Anterior cingulate cortex (tissue), 58 donors: ENCODE data around the gene PTCD1.

Experiments used
- DNase-seq, 58 donors: peaks; one replicate each; lab custom pipeline; 2025; lab: John Stamatoyannopoulos, UW

PTCD1 gene

DNA sequence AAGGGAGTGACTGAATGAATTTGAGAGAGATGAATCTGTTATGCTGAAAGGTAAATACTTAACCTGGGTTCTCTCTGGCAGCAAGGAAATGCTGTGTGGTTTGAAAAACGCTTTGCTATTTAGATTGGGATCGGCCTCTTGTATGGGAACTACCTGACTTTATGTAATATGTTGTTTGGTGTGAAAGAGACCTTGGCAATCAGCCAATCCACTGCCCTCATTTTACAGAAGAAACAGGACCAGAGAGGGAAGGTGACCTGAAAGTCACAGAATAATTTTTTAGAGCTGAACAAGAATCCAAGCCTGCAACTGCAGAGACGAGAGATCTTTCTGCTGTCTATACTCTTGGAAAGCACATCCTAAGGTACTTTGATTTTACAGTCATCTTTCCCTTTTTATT, 28.8 kb downstream of the PTCD1 start:
- no peak for DNase-seq

DNA sequence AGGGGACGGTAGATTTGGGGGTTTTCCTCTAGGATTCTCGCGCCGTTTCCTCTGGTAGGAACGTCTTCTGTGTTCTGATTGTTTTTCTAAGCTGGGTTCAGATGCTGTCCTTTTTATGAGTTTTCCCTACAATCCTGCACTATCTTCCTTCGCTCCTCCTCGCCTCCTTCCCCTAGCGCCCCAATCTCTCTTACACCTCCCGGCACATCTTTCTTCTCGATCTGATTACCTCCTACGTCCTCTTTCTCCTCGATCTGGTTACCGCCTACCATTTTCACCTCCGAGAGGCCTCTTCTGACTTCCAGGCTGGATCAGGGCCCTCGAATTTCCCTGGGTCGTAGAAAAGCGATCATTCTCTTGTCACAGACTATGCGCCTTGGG, 29.4 kb downstream of the PTCD1 start:
- DNase-seq = peak in 2 of 58 donors; percentile 31 to 48

DNA sequence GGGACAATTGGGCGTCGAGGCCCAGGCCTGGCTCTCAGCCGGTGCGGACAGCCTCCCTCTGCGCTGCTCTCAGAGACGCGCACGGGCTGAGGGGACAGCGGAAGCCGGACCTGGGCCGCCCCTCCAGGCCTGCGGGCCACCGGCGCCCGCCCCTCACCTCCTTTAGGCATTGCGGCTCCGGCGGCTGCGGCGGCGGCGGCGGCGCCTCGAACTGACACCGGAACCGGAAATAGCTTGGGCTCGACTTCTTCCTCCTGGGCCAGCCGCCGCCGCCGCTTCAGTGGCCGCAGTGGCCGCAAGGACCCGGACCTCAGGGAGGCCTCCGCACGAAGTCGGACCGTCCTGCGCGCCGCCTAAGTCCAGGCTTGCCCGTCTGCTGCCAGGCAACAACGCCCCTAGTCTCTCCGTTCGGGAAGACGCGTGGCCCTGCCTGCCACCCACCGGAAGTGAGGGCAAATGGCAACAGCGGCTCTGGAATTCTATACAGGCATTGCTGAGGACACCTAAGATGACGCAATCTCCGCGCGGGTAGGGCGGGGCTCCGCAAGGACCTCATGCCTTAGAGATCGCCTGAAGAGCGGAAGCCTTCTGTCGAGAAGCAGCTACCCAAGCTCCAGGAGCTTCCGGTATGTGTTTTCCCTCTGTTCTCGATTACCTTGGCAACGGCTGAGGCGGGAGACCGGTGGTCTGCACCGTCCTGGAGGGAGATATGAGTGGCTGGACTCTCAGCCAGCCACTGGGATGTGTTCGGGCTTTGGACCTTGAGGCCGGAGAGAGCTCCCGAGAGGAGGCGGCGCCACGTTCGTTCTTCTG, 30.0 kb downstream of the PTCD1 start, which contains the start of the genes BUD31 and PDAP1:
BUD31 (plus strand) TSS at position 591 of the 813 bp plus-strand sequence. CDS start 2,124 bp downstream, outside the sequence.
PDAP1 (minus strand) TSS at position 219 of the 813 bp plus-strand sequence; CDS start at position 170, 49 bp downstream.
- DNase-seq = peak; percentile 68 to 100 (median 95)

GRCh38 chr7:99407872-99408378, 30.7 kb downstream of the PTCD1 start:
- peak in 33 of 58 donors; percentile 8 to 66 (median 41) for DNase-seq

DNA sequence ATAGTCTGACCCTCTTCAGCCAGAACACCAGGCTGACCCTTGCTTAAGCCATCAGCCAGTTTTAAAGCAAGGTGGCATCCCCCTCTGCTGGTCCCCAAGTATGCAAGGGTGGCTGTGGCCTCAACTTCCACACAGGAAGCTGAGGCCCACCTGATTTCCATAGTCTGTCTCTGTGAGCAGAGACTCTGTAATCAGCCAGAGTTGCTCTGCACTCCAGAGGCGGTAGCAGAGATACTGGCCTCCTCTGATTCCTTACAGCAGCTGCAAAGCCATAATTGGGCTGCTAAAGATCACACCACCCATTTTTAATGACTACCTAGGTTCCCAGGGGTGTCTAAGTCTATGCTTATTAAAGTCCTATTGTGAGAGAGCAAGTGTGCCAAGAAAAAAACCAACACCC, 32.0 kb downstream of the PTCD1 start:
- no peak for DNase-seq

DNA sequence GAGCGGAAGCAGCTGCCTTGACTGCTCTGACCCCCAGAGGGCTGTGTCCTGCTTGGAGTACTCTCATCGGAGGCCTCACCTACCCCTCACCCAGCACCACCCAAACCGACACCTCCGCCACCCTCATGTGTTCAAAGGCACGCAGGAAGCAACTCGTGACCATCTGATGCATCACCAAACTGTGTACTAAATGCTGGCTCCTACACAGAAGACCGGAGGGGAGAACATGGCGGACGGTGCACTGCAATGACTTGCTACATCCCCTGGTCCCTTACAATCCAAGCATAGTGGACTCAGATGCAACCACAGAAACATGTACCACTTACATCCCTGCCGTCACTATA, 33.6 kb downstream of the PTCD1 start:
- no peak for DNase-seq

- DNase-seq = no peak
Observed at GRCh38 chr7:99404235-99404976, 34.2 kb downstream of the PTCD1 start.

DNA sequence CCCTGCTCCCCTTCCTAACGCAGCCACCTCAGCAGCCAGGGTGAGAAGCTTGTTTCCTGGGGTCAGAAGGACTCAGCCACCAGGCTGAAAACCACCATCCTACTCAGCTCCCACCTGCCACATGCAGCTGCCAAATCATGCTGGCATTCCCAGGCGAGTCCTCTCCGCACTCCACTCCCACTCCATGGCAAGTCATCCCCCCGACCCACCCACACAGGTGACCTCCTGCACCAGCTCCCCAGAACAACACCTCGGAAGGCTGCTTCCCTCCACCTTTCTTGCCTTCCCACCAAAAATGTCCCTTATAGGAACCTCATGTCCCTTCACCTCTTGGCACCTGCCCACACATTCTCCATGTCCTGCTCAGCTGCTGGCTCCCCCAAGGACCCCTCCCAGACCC, 34.8 kb downstream of the PTCD1 start:
- DNase-seq = no peak

DNA sequence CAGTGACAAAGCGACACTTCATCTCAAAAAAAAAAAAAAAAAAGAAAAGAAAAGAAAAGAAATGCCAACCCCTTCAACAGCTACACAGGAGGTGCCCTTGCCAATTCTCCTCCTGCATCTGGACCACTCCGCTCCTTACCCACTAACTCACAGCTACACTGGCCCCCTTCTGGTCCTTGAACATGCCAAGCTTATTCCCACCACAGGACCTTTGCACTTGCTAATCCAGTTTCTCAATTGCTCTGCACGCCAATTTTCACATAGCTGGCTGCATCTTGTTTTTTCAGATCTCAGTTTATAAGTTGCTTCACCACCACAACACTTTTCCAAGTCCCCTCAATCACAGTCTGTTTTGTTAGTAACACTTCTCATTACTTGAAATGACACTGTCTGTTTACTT, 35.7 kb downstream of the PTCD1 start:
- DNase-seq = no peak

GRCh38 chr7:99399597-99399996, 39.0 kb downstream of the PTCD1 start:
- DNase-seq = no peak

DNA sequence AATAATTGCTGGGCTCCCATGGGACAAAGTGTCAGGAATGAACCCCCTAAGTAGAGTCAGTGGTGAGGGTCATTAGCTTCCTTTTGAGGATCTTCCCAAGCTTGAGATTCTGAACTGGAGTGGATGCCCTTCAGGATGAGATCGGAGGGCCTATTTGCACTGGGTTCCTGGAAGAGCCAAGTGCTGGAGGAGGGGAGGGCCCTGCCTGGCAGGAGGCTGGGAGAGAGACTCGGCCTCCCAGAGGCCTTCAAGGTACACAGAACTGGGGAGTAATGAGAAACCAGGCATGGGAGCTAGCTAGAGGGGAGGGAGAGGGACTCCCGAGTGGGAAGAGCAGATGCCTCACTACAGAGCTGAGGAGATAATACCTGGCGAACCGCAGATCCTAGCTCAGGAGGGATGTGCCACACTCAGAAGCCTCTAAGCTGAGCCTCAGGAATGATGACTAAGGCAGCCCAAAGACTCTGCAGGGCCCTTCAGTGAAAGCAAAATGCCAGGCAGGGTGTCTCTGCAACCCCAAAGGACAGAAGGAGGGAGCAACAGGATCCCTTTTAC, 39.6 kb downstream of the PTCD1 start:
- DNase-seq = no peak

DNA sequence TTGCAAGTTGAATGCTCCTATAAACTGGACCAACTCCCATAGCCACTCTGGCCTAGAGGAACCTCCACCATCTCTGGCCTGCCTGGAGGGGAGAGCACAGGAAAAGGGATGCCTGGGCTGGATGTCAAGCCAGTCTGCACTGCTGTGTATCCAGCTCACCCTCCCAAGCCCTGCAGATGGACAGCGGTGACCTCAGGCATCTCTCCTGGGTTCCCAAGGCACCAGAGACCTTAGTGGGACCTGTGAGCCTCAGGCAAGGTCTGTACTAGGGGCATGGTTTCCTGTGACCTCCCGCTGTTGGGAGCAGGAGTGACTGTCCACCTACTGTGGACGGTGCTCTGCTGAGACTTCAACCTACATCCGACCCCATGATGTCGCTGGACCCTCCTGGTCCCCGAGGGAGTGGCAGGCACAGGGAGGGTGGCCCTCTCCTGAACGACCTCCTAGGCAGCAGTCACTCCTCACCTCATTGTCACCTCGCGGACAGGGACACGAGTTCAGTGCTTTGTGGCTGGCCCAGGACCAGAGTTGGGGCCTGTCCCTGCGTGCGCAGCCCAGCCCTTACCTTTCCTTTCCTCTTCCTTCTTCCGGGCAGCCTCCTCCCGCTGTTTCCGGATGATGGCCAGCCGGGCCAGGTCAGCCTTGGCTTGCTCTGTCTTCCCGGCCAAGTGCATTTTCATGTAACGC, 41.2 kb downstream of the PTCD1 start:
- no peak for DNase-seq

GRCh38 chr7:99396418-99397296, 41.9 kb downstream of the PTCD1 start:
- no peak for DNase-seq

GRCh38 chr7:99395616-99396327, 42.8 kb downstream of the PTCD1 start:
- DNase-seq = no peak

DNA sequence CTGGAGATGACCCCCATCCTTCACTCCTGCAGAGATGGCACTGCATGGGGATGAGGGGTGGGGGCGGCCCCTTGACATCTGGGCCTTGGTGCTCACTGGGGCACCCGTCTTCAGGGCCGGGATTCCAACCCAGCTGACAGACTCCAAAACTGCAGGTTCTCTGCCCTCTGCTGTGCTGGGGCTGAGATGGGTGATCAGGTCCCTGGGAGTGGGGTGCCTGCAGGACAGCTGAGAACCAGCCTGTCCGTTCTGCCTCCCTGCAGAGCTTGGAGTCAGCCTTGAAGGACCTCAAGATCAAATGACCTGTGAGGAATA, 44.5 kb downstream of the PTCD1 start:
- no peak for DNase-seq

- peak in 28 of 58 donors; percentile 14 to 81 (median 52) for DNase-seq
Observed at GRCh38 chr7:99393355-99394187, 45.0 kb downstream of the PTCD1 start.

DNA sequence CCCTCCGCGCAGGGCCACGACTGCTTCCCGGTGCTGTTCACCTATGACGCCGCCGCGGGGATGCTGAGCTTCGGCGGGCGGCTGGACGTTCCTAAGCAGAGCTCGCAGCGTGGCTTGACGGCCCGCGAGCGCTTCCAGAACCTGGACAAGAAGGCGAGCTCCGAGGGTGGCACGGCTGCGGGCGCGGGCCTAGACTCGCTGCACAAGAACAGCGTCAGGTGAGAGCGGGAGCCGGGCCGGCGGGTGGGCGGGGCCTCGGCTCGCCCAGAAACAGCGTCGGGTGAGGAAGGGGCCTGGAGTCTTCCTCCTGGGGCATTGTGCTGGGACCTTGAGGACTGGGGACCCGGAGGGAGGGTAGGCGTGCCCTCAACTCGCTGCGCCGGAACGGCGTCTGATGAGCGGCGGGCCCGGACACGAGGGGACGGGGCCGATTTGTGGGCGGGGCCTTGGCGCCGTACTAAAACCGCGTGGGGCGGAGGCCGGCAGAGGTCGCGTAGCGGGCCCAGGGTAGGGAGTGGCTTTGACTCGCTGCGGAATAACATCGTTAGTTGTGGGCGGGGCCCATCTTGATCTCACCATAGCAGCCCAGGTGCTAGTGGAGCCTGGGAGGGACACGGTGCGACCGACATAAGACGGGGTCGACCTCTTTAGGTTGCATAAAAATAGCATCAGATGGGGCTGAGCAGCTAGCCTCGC, 45.8 kb downstream of the PTCD1 start:
- peak in 47 of 58 donors; percentile 10 to 81 (median 46) for DNase-seq

DNA sequence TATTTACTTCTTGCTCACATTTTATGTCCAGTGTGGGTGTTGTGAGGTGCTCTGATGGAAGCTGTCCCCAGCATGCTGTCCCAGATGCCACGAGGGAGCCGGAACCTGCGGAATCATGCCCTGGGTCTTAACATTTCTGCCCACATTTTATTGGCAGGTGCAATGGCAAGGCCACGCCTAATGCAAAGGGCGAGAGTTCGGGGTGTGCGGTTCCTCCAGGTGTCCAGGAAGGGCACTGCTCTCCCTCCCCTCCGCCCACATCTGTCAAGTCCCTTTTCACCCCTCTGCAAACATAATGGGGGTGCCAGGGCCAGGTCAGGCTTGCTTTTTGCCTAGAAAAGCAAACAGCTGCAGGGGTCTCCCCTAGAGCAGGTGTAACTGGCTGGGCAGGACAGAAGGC, 46.6 kb downstream of the PTCD1 start:
- DNase-seq = no peak
